NCI-H2081 (cell line): ENCODE results near the gene TRAM2.

Source experiments
- DNase-seq, 2 experiments: peaks; one replicate each; lab custom pipeline; 2025; lab: John Stamatoyannopoulos, UW

The TRAM2 gene

GRCh38 chr6:52545406-52546119 lies 31.3 kb downstream of the TRAM2 start:
- no peak for DNase-seq

DNA sequence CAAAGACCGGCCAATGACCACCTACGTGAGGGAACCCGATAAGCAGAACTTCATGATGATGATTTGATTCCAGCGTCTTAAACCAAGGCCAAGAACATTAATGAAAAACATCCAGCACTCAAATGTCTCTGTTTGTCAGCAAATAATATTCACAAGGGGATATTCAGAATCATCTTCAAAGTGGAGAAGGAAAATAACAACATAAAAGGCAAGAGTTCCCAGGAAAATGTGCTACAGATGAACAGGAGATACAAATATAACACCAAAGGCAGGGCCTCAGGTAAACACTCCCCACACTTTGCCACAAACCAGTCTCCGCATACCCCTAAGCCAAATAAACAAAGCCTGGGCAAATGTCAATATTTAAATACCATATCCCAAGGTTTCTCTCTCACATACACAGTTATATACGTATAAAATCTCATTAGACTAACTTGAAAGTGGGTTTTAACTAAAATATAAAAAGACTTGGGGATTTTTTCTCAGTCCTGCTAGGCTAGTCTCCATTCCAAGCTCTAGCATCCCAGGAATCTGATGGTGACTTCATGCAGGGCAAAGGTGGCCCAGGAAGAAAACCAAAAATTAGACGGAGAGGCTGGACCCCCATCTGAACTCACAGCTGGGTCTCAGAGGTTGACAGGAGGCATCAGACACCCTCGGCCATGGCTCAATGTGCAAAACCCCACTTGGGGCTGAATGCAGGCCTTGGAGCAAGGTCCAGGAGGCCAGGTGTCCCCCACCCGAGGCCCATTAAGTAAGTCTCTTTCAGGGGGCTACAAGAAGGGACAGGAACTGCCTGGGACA lies 32.1 kb downstream of the TRAM2 start:
- DNase-seq, result no peak

- DNase-seq, result no peak
Observed at GRCh38 chr6:52543729-52544601, 32.9 kb downstream of the TRAM2 start.

DNA sequence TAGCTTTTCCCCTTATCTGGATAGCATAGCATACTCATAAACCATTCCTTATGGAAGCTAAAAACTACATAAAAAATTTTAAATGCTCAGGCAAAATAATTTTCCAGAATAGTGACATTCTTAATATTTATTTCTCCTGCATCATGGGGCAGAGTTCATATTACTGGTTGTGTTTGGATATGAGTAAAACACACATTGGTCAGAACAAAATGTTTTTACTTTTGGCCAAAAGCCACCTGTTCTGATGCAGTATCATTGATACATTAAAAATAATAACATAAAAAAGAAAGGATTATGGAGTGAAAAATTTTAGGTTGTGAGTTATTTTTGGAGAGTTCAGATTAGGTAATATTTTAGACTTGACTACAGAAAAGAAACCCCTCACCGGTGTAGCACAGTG lies 33.6 kb downstream of the TRAM2 start:
- no peak for DNase-seq

- DNase-seq, result no peak
Observed at GRCh38 chr6:52541135-52541534, 35.7 kb downstream of the TRAM2 start.

- no peak for DNase-seq
Observed at GRCh38 chr6:52540286-52540902, 36.5 kb downstream of the TRAM2 start.

GRCh38 chr6:52539607-52540006 lies 37.3 kb downstream of the TRAM2 start:
- DNase-seq, result no peak

DNA sequence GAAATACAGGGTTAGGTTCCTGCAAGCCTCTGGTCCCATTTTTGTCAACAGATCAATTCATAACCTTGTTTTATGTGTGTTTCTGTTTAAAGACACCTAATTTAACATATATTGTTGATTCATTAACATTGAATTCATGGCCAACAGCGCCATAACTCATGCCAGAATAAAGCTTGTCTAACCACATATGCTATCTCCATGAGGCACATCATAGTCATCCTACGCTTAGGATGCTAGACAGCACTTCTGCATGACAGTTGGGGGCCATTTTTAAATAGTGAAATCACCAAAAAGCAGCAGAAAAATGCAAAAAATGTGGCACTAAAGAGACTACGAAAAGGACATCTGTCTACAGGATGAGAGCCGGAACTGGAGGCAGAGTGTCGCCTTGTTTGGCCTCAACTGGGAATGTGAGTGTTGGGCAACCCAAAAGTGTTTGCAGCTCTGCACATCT lies 37.9 kb downstream of the TRAM2 start:
- DNase-seq, result no peak

DNA sequence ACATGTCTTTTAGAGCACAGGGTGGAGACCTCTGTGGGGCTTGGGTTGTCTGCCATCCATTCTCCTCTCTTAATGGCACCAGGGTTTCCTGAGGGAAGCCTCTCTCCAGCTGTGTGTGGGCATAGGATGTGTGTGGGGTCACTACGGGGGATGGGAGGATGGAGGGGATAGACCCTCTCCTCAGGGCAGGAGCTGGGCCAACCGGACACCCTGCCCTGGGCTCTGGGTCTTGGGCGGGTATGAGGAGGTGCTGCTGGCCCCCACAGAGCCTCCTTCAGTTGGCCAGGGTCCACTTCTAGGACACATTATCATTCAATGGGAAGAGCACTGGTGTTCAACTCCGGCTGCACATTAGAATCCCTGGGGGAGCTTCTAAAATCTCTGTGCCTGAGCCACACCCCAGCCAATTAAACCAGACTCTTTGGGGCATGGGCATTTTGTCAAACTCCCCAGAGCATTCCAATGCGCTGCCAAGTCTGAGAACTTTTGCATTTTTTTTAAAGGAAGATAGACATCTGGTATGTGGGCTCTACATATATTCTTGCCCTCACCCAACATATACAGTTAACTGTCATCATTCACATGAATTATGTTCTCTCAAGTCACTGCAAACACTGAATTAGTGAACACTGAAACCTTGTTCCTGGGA lies 38.5 kb downstream of the TRAM2 start:
- DNase-seq, result no peak

GRCh38 chr6:52537001-52537753 lies 39.7 kb downstream of the TRAM2 start:
- no peak for DNase-seq

DNA sequence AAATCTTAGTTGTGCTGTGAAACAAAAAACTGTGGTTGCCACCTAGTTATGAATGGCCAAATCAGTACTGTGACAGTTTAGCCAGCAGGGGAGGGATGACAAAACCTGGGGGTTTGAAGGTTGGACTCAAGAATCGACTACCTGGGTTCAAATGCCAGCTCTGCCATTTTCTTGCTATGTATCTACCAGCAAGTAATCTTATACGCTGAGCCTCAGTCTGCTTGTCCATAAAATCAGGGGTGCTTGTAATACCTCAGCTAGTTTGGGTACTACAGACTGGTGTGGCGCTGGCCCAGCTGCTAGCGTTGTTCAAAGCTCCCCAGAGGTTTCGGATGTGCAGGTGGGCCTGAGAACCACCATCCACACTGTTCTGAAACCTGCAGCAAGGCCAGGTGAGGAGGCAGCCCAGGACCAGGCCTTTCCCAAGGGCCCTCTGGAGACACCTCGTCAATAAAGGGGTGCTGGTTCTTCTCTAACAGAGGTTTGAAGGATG lies 40.4 kb downstream of the TRAM2 start:
- DNase-seq, result no peak

- DNase-seq, result no peak
Observed at GRCh38 chr6:52535711-52536423, 41.0 kb downstream of the TRAM2 start.

DNA sequence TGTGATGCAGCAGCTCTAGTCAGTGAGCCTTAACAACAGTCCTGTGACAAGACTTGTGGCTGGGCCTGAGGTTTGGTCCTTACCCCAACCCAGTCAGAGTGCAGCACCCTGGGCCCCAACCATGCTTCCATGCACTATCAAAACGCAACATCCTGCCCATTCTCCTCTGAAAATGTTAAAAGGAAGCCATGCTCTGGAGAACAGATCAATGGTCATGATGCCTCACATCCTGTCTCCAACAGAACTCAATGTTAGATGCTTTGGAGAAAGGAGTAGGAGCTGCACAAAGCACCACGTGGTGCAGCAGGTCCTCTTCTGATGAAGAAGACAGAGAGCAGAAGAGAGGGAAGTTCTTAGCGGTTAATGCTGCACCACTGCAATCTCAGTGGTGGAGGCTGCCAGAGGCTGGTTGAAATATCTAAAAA lies 41.9 kb downstream of the TRAM2 start:
- no peak for DNase-seq

DNA sequence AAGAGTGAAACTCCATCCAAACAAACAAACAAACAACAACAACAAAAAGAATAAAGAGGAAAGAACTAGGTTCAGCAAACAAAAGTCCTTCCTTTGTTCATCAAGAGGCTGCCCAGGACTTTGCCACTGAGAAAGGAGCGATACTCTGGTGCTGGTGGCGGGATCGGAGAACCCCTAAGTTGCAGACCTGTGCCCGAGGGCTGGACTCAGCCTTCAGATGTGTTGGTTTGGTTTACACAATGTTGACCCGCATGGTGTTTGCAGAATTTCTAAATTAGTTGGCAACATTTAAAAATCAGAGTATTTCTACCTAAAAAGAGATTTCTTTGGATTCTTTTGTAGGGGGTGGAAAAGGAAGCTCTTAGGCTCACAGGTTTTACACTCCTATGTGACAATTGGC lies 42.5 kb downstream of the TRAM2 start:
- DNase-seq, result no peak

DNA sequence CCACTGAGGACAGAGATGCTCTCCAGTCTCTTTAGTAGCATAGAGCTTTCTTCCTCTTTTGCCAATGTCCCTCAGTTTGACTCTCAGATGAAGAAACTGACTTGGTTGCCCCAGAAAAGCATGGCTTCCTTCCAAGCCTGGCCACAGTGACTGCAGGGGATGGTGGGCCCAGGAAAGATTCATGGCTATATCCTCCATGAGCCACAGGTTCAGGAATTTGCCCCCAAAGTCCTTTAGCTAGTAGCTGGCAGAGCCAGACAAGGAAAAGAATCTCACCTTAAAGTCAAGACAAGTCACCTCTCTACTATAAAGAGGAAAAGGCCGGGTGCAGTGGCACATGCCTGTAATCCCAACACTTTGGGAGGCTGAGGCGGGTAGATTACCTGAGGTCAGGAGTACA lies 43.4 kb downstream of the TRAM2 start:
- no peak for DNase-seq

- DNase-seq, result no peak
Observed at GRCh38 chr6:52532457-52532856, 44.4 kb downstream of the TRAM2 start.

DNA sequence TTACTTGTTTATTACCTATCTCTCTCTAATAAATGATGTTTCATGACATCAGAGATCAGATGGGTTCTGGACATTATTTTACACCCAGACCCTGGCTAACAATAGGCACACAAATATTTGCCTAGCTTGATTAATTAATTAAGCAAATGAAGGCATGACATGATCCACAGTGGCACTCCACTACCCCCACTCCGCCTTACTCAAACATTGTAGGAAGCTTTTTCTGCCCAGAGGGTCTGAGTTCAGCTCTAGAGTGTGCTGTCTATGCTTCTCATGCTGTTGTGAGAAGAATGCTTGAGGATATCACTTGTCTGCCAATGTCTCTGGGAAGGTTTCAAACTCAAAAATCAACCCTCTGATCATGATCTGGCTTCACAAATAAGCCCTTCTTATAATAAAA lies 45.0 kb downstream of the TRAM2 start:
- no peak for DNase-seq

GRCh38 chr6:52531396-52531795 lies 45.5 kb downstream of the TRAM2 start:
- no peak for DNase-seq

DNA sequence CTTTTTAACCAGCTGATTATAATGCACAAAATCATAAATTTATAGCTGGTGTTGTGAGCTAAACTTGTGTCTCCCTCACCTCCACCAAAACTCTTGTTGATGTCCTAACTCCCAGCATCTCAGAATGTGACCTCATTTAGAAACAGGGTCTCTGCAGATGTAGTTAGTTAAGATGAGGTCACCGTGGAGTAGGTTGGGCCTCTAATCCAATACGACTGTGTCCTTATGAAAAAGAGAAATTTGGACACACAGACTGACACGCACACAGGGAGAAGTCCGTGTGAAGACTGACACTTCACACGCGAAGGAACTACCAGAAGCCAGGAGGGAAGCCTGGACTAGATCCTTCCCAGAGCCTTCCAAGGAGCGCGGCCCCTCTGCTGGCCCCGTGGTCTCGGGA lies 46.5 kb downstream of the TRAM2 start:
- DNase-seq, result no peak

- no peak for DNase-seq
Observed at GRCh38 chr6:52529311-52529710, 47.5 kb downstream of the TRAM2 start.
